Limb (tissue), 2 donors: Measurements from ENCODE around the gene NPC1.
"Not testable (repeated sequence)": the region's sequence is repeated elsewhere in the genome, so short reads cannot be mapped to it uniquely, and the experiment has no call there.

Experiments used
- DNase-seq, 2 donors: peaks; one replicate each; pipeline ENCODE4 v3.0.0-alpha.2; 2016; ENCODE audit errors: extremely low spot score in 2 of 2

NPC1 gene

GRCh38 chr18:23586249-23587196 lies at the start of gene NPC1:
NPC1 (minus strand) TSS chr18:23586506; CDS start chr18:23586343, 163 bp downstream.
- peak; percentile 95 to 96 for DNase-seq

- DNase-seq, result no peak
Measured at GRCh38 chr18:23636071-23636399, 49.7 kb upstream of the NPC1 start.

GRCh38 chr18:23635283-23636070 lies 49.2 kb upstream of the NPC1 start:
- DNase-seq, result no peak

DNA sequence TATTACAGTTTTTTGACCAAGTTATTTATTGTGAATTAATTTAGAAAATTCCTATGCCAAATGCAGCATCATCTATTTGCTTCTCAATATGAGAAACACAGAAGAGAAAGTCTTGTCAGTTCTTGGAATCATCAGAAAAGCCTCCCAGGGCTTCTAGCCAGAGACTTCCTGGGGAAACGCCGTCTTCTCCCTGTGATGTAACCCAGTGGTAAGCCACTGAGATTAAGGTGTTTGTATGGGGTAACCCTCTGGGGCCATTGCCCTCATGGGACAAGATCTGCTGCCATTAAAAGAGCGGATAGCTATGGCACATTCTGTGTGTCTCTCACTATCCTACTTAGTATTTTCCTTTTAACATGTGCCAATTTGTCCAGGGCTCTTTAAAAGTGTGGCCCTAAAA lies 48.4 kb upstream of the NPC1 start:
- DNase-seq, result no peak

DNA sequence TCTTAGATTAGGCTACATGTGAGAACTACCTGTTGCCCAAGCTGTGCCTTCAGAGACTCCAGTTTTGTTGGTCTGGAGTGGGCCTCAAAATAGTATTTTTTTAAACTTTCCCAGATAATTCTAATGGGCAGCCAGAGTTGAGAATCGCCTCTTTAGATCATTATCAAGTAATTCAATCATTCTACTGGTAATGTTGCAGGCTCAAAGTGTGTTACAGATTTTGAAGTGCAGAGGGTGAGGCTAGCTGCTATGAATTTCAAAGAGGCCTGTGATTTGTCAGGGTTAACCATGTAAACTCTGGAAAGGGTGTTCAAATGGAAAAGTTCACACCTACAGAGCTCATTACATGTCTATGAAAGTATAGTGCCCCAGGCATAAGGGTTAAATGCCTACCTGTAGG lies 46.3 kb upstream of the NPC1 start:
- DNase-seq, result no peak

DNA sequence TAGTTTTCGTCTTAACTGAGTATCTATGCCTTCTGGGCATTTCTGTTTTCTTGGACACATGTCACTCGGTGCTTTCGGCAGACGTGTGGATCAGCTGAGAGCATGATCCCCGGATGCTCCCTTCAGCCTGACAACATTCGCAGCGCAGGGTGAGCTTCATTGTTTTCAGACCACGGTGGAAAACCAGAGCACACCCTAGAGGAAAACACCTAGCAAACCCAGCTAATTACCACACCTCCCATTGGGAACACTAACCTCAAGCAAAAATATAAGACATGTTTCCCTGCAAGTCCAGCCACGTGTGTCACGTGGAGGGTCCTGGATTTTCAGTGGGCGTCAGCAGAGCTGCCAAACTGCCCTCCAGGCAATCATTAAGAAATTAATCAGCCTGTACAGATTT lies 45.4 kb upstream of the NPC1 start:
- no peak for DNase-seq

DNA sequence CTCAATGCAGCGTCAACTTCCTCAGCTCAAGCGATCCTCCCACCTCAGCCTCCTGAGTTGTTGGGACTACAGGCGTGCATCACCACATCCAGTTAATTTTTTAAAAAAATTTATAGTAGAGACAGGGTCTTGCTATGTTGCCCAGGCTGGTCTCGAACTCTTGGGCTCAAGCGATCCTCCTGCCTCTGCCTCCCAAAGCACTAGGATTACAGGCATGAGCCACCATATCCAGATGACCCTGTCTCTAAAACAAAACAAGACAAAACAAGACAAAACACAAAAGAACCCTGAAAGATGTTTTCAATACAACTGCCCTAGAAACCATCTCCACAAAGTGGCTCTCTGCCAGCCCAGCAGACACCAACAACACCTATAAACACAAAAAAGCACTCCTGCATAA lies 45.0 kb upstream of the NPC1 start:
- no peak for DNase-seq

GRCh38 chr18:23629444-23629946 lies 43.2 kb upstream of the NPC1 start:
- DNase-seq, result no peak

DNA sequence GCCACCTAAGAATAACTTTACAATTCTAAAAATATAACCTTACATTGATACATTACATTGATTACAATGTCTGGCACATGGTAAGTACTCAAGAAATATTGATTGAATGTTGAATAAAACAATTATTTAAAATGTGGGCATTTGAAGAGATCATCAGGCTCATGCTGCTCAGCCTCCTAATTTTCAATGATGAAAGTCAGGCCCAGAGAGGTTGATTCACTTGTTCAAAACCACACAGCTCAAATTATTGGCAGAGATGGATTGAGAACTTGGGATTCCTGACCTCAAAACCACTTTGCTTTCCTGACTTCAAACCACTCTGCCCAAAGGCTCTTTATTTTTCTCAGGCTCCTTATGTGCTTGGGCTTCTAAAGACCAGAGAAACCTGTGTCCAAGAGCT lies 41.7 kb upstream of the NPC1 start:
- no peak for DNase-seq

DNA sequence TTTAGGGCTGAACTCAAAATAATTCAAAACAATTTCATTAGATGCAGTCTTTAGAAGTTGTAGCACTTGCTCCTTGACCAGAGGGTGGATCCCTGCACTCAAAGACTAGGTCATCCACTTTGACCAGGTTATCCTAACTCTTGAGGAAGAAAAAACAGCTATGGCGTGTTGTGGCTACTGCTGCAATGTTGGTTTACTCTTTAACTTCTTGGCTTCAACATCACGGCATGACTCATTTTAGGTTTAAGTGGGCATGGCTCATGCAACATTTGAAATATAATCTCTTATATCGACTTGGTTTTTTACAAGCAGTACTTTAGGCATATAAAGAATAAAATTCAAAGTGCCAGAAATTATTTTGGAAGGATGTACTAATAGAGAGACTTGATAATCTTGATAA lies 41.0 kb upstream of the NPC1 start:
- DNase-seq, result no peak

DNA sequence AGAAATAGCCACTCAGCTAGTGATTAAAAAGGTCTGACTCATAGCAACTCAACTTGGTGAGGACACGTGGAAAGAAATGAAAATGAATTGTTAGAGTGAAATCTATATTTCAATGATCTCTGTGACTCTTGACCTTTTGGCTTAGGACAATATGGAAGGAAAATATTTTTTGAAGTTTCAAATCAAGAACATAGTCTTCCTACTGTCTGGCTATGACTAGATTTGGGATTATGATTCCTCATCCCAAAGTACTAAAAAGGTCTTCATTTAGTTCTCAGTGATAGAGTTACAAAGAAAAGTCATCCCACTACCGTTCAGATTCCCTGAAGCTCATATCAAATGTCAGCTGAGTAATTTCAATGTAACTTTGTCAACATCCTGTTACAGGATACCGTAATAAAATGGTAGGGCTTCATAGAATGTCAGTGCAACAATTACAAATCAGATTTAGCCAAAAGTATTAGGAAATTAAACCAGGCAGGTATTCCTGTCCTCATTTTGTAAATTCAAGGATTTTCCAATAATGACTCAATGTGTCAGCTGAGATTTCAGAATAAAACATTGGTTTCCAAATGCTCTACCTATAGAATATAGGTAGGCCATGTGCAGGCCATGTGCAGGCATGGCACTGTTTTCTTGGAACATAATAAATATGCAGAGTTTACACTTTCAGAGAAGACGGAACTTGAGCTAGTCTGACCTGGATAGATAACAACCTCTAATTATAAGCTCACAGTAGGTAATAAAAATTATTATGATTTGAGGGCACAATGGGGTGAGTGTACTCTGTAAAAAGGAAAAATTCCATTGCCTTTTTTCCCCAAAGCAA lies 40.4 kb upstream of the NPC1 start:
- no peak for DNase-seq

GRCh38 chr18:23623040-23623439 lies 36.7 kb upstream of the NPC1 start:
- no peak for DNase-seq

DNA sequence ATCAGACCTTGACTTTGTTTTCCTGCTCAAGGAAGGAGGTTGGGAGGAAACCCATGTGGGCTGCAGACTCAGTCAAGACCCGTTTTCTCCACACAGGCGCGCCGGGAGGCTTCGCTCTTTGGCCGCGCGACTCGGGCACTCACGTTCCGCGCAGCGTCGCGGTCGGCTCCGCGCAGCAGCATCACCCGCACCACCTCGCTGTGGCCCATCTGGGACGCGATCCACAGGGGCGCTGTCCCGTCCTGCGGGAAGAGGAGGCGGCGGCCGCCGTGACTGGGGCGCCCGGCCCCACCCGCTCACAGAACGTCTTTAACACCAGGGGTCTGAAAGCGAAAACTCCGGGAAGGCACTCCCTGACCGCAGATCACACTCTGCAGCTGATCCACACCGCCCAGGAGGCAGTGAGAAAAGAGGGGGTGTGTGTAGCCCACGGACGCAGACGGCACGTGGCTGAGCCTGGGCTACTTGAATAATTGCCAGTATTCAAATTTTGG lies 33.1 kb upstream of the NPC1 start:
- DNase-seq, result peak; percentile 10 to 63

- peak in 1 of 2 donors; percentile 5 for DNase-seq
Measured at GRCh38 chr18:23618862-23619387, 32.6 kb upstream of the NPC1 start.

GRCh38 chr18:23617412-23618014 lies 31.2 kb upstream of the NPC1 start:
- DNase-seq, result no peak

GRCh38 chr18:23616258-23616657 lies 30.0 kb upstream of the NPC1 start:
- no peak for DNase-seq

- no peak for DNase-seq
Measured at GRCh38 chr18:23614891-23615290, 28.6 kb upstream of the NPC1 start.

GRCh38 chr18:23614413-23614812 lies 28.1 kb upstream of the NPC1 start:
- no peak for DNase-seq

- DNase-seq, result not testable (repeated sequence)
Measured at GRCh38 chr18:23613091-23613475, 26.8 kb upstream of the NPC1 start.

- no peak for DNase-seq
Measured at GRCh38 chr18:23612434-23613090, 26.3 kb upstream of the NPC1 start.
